Activated T-helper 9 cell treated with anti-CD3 and anti-CD28 coated beads, Interleukin-2, amount 50 U/mL, for 16 hours (primary cell): ENCODE results near the gene SMPD3.
A peak's percentile ranks its signal among the peaks of the same experiment; 100 is the strongest.

ENCODE experiments used
- DNase-seq: peaks from one replicate; pipeline ENCODE4 v3.0.0-alpha.2; 2020; ENCODE audit warnings: low read depth

The SMPD3 gene

GRCh38 chr16:68368301-68368888 lies 79.9 kb downstream of the SMPD3 start:
- no peak for DNase-seq

- no peak for DNase-seq
These were observed 80.4 kb downstream of the SMPD3 start for GRCh38 chr16:68367891-68368290.

DNA sequence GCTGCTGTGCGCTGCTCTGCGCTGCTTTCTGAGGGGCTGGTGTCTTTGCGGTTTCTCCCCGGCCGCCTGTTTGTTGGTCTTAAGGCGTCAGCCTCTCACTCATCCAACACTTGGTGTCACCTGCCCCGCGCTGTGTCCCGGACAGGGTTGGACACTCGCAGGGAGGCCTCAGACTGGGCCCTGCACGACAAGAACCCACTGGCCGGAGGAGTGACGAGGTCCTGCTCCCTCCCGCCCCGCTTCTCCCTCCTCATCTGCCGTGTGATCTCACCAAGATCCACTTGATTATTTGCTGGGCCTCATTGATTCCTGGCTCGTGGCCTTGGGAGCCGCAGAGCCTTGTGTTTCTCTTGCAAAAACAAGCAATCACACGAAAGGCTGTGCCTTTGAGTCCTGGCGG lies 80.9 kb downstream of the SMPD3 start:
- no peak for DNase-seq

GRCh38 chr16:68367030-68367429 lies 81.3 kb downstream of the SMPD3 start:
- DNase-seq: no peak

- no peak for DNase-seq
These were observed 82.2 kb downstream of the SMPD3 start for GRCh38 chr16:68366062-68366461.

GRCh38 chr16:68365167-68365817 lies 83.0 kb downstream of the SMPD3 start:
- DNase-seq: no peak

DNA sequence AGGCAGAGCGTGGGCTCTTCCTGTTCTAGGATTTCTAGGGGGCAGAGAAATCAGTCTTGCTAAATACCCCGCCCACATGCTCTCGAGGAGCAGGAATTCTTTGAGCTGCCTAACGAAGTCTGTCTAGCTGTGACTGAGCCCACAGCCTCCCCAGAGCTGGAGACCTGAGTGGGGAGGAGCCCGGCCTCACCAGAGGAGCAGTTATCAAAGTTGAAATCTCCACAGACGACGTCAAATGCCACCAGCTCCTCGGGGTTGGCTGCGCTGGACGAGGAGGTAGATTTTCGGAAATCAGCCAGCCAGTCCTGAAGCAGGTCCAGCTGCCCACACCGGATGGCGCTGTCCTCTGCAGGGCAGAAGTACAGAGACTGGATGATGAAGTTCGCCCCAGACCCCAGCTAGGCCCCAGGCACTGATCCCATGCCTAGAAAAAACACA lies 83.7 kb downstream of the SMPD3 start:
- DNase-seq: no peak

DNA sequence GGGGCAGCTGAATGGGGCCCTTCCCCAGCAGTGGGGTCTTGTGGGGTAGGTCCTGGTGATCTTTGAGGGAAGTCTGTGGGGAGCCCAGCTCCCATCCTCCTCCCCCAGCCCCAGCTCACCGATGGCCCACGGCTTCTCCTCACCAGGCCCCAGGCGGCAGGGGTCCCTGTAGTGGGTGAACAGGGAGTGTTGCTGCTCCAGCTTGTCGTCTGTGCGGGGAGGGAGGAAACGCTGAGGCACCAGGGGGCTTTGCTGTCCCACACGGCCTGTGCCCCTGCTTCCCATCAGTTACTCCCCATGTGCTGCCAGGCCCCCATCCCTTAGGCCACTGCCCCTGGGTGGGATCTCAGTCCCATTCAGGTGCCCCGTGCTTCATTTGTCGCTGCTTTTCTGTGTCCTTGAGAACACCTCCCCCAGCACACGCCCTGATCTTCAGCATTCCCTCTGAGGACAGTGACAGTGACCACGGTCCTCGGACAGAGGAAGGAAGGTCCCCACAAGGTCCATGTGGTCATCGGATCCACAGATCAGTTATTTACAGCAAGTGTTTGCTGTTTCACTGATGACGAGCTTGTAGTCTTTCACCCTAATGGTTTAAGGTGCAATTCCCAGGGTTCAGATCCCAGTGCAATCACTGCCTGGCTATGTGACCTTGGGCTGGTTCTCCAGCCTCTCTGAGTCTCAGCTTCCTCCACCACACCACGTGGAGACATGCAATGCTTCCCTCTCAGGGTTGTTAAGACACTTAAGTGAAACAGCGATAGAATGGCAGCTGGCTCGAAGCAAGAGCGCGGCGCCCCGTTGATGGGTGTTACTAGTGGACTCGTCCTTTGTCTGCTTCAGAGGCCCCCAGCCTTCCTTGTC lies 84.4 kb downstream of the SMPD3 start:
- DNase-seq: no peak

DNA sequence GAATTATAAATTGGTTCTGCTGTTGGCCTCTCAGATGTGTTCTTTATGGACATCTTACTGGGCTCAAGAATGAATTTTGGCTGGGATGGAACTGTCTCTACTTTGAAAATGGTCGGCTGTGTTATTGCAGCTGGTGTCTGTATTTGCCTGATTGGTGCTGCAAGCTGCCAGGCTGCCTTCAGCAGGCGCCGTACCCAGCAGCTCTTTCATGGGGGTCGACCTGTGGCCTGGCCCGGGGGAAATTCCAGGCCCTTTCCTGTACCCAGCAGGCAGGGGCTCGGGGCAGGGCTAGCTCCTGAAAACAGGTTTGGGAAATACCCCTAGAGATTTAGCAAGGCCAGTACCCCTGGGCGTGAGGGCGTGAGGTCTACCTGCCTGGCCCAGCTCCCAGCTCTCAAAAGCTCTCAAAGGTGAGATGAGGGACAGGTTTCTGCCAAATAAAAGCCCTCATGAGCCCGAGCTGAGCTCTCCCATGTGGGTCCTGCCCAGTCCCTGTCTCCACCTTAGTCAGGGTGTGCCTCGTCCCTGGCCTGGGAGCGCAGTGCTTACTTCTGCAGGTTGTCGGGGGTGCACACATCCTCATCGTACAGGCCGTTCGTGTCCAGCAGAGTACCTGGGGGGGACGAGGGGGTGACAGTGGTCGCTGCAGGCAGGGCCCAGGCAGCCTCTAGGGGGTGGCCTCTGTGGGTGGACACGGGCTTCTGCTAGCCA lies 85.2 kb downstream of the SMPD3 start:
- no peak for DNase-seq

DNA sequence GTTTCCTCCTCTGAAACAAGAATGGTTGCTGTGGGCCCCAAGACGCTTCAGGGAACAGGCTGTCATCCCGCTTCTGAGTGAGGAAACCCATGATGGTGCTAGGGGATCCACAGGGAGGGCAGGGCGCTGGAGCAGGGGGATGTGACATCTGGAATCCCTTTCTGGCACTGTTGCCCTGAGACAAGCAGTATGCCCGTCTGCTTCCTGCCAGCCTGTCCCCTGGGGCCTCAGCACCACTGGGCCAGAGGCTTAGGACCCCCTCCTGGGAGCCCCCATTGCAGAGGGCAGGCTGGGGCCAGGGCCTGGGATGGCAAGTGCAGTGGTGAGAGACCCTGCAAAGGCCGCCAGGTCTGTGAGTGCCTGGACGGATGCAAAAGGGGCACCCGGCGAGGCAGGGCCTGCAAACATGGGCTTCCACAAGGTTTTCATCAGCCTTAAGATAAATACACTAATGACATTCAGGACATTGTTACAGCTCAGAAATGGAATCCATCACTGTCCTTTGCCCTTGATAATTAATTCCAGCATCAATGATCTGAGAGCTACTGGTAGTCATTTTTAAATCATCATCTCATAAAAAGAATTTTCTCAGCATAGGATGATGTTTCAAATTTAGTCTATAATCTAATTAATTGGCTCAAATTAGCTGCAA lies 85.9 kb downstream of the SMPD3 start:
- no peak for DNase-seq

DNA sequence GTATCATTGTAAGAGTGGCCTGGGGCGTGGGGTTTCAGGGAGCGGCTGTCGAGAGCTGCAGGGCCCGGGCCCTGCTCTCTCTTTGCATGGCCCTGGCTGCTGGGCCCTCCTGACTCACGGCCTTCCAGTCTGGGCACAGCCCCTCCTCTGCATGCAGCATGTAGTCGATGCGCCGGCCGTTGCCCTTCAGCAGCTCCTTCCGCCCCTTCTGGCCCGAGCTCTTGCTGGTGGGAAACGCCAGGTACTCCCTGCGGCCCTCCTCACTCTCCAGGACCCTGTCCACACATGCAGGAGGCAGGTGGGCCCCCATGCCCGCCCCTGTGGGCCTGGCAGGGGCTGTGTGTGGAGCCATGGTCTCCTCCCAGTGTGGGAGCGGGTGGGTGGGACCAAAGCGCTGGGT lies 86.8 kb downstream of the SMPD3 start:
- no peak for DNase-seq

GRCh38 chr16:68360956-68361355 lies 87.4 kb downstream of the SMPD3 start:
- DNase-seq: no peak

- DNase-seq: no peak
These were observed 87.8 kb downstream of the SMPD3 start for GRCh38 chr16:68360547-68360946.

GRCh38 chr16:68359398-68360191 lies 88.7 kb downstream of the SMPD3 start:
- no peak for DNase-seq

- no peak for DNase-seq
These were observed 89.4 kb downstream of the SMPD3 start for GRCh38 chr16:68358951-68359350.

- no peak for DNase-seq
These were observed 90.4 kb downstream of the SMPD3 start for GRCh38 chr16:68357923-68358322.

DNA sequence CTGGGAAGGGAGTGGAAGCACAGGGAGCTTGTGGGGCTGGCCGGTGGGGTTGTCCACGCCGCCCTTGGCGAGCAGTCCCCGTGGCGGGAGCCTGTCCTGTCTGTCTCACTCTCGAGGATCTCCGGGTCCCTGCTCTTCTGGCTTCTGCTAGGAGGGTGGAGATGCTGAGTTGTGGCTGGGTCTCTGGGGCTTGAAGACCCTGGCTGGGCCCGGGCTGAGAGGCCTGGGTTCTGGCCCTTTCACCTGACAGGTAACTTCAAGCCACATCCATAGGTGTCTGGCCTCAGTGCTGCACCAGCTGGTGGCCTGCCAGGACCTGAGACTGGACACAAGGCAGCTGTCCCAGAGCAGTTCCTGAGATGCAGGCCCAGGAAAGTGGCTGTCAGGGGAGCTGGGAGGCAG lies 90.8 kb downstream of the SMPD3 start:
- DNase-seq: no peak

DNA sequence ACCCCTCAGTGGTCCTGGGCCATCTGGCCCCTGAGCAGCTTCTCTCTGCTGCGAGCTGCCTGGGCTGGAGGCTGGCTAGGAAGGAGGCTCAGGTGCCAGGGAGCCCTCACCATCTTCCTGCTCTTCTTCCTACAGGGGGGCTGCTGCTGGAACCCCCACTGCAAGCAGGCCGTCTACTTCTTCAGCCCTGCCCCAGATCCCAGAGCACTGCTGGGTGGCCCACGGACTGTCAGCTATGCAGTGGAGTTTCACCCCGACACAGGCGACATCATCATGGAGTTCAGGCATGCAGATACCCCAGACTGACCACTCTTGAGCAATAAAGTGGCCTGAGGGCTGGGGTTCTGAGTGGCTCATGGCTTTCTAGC lies 91.4 kb downstream of the SMPD3 start:
- DNase-seq: no peak

DNA sequence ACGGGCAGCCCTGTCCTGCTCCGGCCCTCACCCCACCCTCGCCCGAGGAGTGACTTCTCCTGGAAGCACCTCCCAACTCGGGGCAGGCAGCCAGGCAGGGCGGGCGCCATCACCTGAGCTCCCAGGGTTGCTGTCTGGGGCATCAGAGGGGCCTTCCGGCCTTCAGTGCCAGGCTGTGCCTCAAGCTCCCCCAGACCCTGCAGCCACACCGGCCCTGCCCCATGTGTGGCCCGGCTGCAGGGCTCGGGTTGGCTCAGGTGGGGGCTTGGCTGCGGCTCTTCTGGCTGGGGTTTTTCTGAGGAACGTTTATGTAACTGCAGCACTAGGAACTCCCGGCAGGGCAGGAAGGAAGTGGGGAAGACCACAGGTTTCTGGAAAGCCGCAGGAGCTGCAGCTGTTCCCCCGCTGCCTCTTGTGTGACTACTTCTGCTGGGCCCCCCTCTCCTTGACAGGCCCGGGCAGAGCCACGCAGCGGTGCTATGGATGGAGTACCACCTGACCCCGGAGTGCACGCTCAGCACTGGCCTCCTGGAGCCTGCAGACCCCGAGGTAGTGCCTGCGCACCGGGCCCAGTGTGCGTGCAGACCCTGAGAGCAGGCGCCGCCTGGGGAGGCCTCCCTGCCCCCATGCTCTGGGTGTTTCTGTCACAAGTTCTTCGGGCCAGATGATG lies 91.9 kb downstream of the SMPD3 start:
- peak; percentile 47 for DNase-seq

DNA sequence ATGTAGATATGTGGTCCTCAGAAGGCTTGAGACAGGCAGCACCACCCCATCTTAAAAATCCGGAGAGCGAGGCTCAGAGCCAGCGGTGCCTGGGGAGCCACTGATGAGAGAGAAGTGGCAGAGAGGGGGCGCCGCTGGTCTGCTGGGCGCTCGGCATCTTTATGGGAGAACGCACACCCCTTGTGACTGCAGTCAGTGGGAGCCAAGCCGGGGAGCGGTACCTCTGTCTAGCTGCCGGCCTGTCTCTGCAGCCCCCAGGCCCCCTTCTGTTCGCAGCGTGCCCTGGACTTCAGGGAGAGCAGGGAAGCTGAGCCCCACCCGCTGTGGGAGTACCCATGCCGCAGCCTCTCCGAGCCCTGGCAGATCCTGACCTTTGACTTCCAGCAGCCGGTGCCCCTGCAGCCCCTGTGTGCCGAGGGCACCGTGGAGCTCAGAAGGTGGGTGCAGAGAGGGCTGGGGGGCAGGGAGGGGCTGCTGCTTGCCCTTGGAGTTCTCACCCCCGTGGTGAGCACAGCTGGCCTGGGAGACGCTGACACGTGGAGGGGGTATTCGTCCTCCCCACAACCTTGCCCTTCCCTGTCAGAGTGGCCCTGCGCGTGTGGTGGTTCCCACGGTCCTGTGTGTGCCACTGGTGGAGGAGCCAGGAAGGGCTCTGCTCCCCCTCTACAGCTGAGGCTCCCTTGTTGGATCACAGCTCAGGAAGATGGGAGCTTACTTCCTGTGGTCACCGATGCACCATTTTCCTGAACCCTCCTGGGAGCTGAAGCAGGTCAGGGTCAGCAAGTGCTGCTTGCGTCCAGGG lies 92.7 kb downstream of the SMPD3 start:
- DNase-seq: no peak
